Panc1 (cell line): ENCODE data around the gene FAM110A.

ENCODE experiments used
- CTCF ChIP-seq: fragments of 450-650 bp; IDR thresholded peaks from 2 replicates; pipeline ENCODE4 v1.5.1; 2017; ENCODE audit warnings: mild to moderate bottlenecking
- POLR2AphosphoS5 ChIP-seq: IDR thresholded peaks from 2 replicates; pipeline ENCODE4 v1.6.1; 2012; ENCODE audit warnings: mild to moderate bottlenecking, low read depth, low read length, moderate library complexity
- SIN3A ChIP-seq: IDR thresholded peaks from 2 replicates; pipeline ENCODE4 v1.6.1; 2012; ENCODE audit warnings: low read depth, mild to moderate bottlenecking, low read length, moderate library complexity, borderline replicate concordance; ENCODE audit not compliant: insufficient read depth

- no peak for TF ChIP-seq CTCF
- TF ChIP-seq POLR2AphosphoS5: no peak
- no peak for TF ChIP-seq SIN3A
These were observed 18.3 kb upstream of the FAM110A start for GRCh38 chr20:815226-815625.
